ENCODE measurements around the gene RELN.

- TF ChIP-seq CTCF (IDR thresholded peaks at IDR 0.05; ENCODE audit: low read depth, low read length): no peak
- no peak for TF ChIP-seq MYC (IDR thresholded peaks at IDR 0.05; ENCODE audit: low read depth, low read length)
- no peak for TF ChIP-seq POLR2A (IDR thresholded peaks at IDR 0.05; ENCODE audit: extremely low read depth, insufficient read length)
Measured at GRCh38 chr7:103871473-103871872, 118.0 kb downstream of the RELN start.
